HCT116 (cell line): ENCODE results near the gene SEC14L3. TPM values are rescaled to one million over a fixed set of nuclear protein-coding genes. Genes with fewer than 3 reads are reported as not detected.

ENCODE experiments used
- ATAC-seq: fragments of 200-7000 bp; cut with Tn5 transposase; 2 replicates; pipeline ENCODE4 v1.9.1; 2020; ENCODE audit warnings: mild to moderate bottlenecking, moderate library complexity
- BruUV-seq: library from RNA; stranded (reverse); fragments of 400-500 nt; replicated peaks from 2 replicates; lab custom pipeline; 2021; lab: Mats Ljungman, UMichigan
- CTCF ChIA-PET: fragments of 300-600 bp; sonication (Branson Sonifier 250); formaldehyde crosslinking; loops from one replicate; lab custom pipeline; 2021; ENCODE audit warnings: antibody characterized with exemption; lab: Charles Lee
- POLR2A ChIA-PET: fragments of 300-600, 350-600 bp; sonication (Branson Sonifier 250); formaldehyde crosslinking; loops from one replicate; lab custom pipeline; 2021; ENCODE audit warnings: antibody characterized with exemption; lab: Charles Lee
- RAD21 ChIA-PET, 2 experiments: fragments of 300-600 bp; sonication (Branson Sonifier 250); formaldehyde crosslinking; loops; one replicate each; lab custom pipeline; 2023; ENCODE audit warnings: low total read pairs in 2 of 2; ENCODE audit not compliant: uncharacterized antibody in 2 of 2, unreplicated experiment in 2 of 2, low non-redundant PET in 1 of 2; lab: Charles Lee
- DNase-seq: peaks from one replicate; pipeline ENCODE4 v3.0.0-alpha.2; 2010; ENCODE audit warnings: low read depth, low spot score
- H2AFZ ChIP-seq: fragments of 200-600 bp; shearing (Covaris generic), sonication (generic); 2 replicates; pipeline ENCODE4 v1.6.1; 2017; ENCODE audit warnings: low read depth, mixed run types, mixed read lengths, antibody characterized with exemption, low read length; ENCODE audit not compliant: poor library complexity, severe bottlenecking
- H3K27ac ChIP-seq: 2 replicates; pipeline ENCODE4 v1.5.1; 2012; ENCODE audit warnings: low read depth, low read length
- H3K27me3 ChIP-seq: fragments of 200-600 bp; sonication (generic); 2 replicates; pipeline ENCODE4 v1.6.1; 2016; ENCODE audit warnings: mixed run types, low read length, mixed read lengths; ENCODE audit not compliant: insufficient read depth
- H3K36me3 ChIP-seq, 2 experiments: fragments of 200-500 bp in 1 of 2; fragments of 200-600 bp in 1 of 2; sonication (Bioruptor generic) in 1 of 2; sonication (generic) in 1 of 2; 2 replicates each; pipeline versions ENCODE4 v1.5.1 to v1.6.1; 2014 to 2016; ENCODE audit warnings: low read length in 2 of 2, inconsistent platforms in 1 of 2, mixed read lengths in 1 of 2, mixed run types in 1 of 2; ENCODE audit not compliant: insufficient read depth in 2 of 2, control insufficient read depth in 1 of 2
- H3K4me1 ChIP-seq, 2 experiments: fragments of 200-600 bp in 1 of 2; sonication (generic) in 1 of 2; 2 replicates each; pipeline versions ENCODE4 v1.5.1 to v1.6.1; 2012 to 2017; ENCODE audit warnings: low read length in 2 of 2, inconsistent platforms in 1 of 2, mild to moderate bottlenecking in 1 of 2, mixed read lengths in 1 of 2, mixed run types in 1 of 2, moderate library complexity in 1 of 2; ENCODE audit not compliant: insufficient read depth in 2 of 2, control insufficient read depth in 1 of 2
- H3K4me2 ChIP-seq: fragments of 200-600 bp; sonication (generic); 2 replicates; pipeline ENCODE4 v1.6.1; 2017; ENCODE audit warnings: mixed run types, low read length, mixed read lengths
- H3K4me3 ChIP-seq, 2 experiments: fragments of 200-600 bp in 1 of 2; sonication (generic) in 1 of 2; replicated peaks in 1 of 2; 2 replicates each; pipeline ENCODE4 v1.5.1; 2011 to 2016; ENCODE audit warnings: low read length in 2 of 2, control low read depth in 1 of 2, low read depth in 1 of 2, mild to moderate bottlenecking in 1 of 2, mixed read lengths in 1 of 2, mixed run types in 1 of 2
- H3K79me2 ChIP-seq: fragments of 200-600 bp; sonication (generic); 2 replicates; pipeline ENCODE4 v1.6.1; 2017; ENCODE audit warnings: mild to moderate bottlenecking, mixed run types, low read length, moderate library complexity, mixed read lengths; ENCODE audit not compliant: insufficient read depth
- H3K9ac ChIP-seq: fragments of 200-600 bp; sonication (generic); 2 replicates; pipeline ENCODE4 v1.6.1; 2016; ENCODE audit warnings: low read length, mixed read lengths
- H3K9me2 ChIP-seq: fragments of 200-600 bp; sonication (generic), shearing (Covaris generic); 2 replicates; pipeline ENCODE4 v1.6.1; 2017; ENCODE audit warnings: mixed run types, mild to moderate bottlenecking, moderate library complexity; ENCODE audit not compliant: insufficient read depth
- H3K9me3 ChIP-seq, 2 experiments: fragments of 200-500 bp in 1 of 2; fragments of 200-600 bp in 1 of 2; sonication (Bioruptor generic) in 1 of 2; sonication (generic) in 1 of 2; 2 replicates each; pipeline ENCODE4 v1.6.1; 2014 to 2017; ENCODE audit warnings: low read length in 2 of 2, mixed read lengths in 2 of 2, inconsistent platforms in 1 of 2, low read depth in 1 of 2, mild to moderate bottlenecking in 1 of 2, mixed run types in 1 of 2, moderate library complexity in 1 of 2; ENCODE audit not compliant: control insufficient read depth in 1 of 2, insufficient read depth in 1 of 2
- H4K20me1 ChIP-seq: fragments of 200-600 bp; sonication (generic), shearing (Covaris generic); 2 replicates; pipeline ENCODE4 v1.6.1; 2017; ENCODE audit warnings: mixed run types, mild to moderate bottlenecking, moderate library complexity; ENCODE audit not compliant: insufficient read depth
- ATF3 ChIP-seq: IDR thresholded peaks from 2 replicates; pipeline ENCODE4 v1.6.1; 2012
- EGR1 ChIP-seq: IDR thresholded peaks from 2 replicates; pipeline ENCODE4 v1.6.1; 2012; ENCODE audit warnings: low read depth
- EZH2phosphoT487 ChIP-seq: fragments of 200-600 bp; IDR thresholded peaks from 2 replicates; pipeline ENCODE4 v1.6.1; 2018; ENCODE audit warnings: antibody characterized with exemption, borderline replicate concordance
- FOSL1 ChIP-seq: IDR thresholded peaks from 2 replicates; pipeline ENCODE4 v1.6.1; 2012; ENCODE audit warnings: low read depth
- SIN3A ChIP-seq: IDR thresholded peaks from 2 replicates; pipeline ENCODE4 v1.6.1; 2012; ENCODE audit warnings: low read depth
- SRF ChIP-seq: IDR thresholded peaks from 2 replicates; pipeline ENCODE4 v1.6.1; 2012; ENCODE audit warnings: low read depth
- ZBTB33 ChIP-seq: IDR thresholded peaks from 2 replicates; pipeline ENCODE4 v1.6.1; 2011; ENCODE audit warnings: mild to moderate bottlenecking, low read length, moderate library complexity; ENCODE audit not compliant: insufficient replicate concordance; ENCODE audit errors: extremely low read depth
- ZNF274 ChIP-seq: fragments of 200-500 bp; sonication (Bioruptor generic); IDR thresholded peaks from 2 replicates; pipeline ENCODE4 v1.6.1; 2014; ENCODE audit warnings: mild to moderate bottlenecking, low read depth, low read length, inconsistent platforms
- intact Hi-C: fragments of 100-400 bp; cut with micrococcal nuclease; formaldehyde crosslinking; loops from 2 replicates; pipeline ENCODE4 v1.10.0; 2022
- total RNA-seq: library from RNA; stranded (reverse); gene quantifications from one replicate; pipeline ENCODE4 v1.2.1, GENCODE V29; 2021; ENCODE audit not compliant: unreplicated experiment

SEC14L3 gene
- total RNA-seq, 1 experiment from 2014 or later, result not detected

- no peaks in the 10 kb centered on the region for H3K9me2 ChIP-seq
- H3K4me2 ChIP-seq, result peak overlapping the region; percentile 85
- H3K36me3 ChIP-seq, result no peaks in the 10 kb centered on the region
- intact Hi-C loops, result no loop called here
- DNase-seq (no peak), ATAC-seq (peak; percentile 4)
- ChIA-PET CTCF (interaction anchor here (1.2 kb wide), 1 partner anchor 10 kb away, joined by 6 read pairs; the partner anchor contains the start of gene MTFP1), POLR2A (interaction anchor here (0.6 to 1.5 kb wide), 2 partner anchors 8 to 13 kb away, joined by 3 to 4 read pairs; no protein-coding TSS in a partner anchor), RAD21 (no interaction called here)
- no peaks in the 10 kb centered on the region for H3K27me3 ChIP-seq
- peak overlapping the region; percentile 69 for H3K9ac ChIP-seq
- peak overlapping the region; percentile 80 to 82 for H3K4me3 ChIP-seq
- no peaks in the 10 kb centered on the region for H4K20me1 ChIP-seq
- no peak overlapping the region for H2AFZ ChIP-seq
- H3K4me1 ChIP-seq, result peaks cover 11 to 30% of the 10 kb centered on the region in 2 experiments
- BruUV-seq, result TSS peak; percentile 92
- 0 out of 2 replicates have a peak, but pooled peaks cover 5% of the 10 kb centered on the region for H3K79me2 ChIP-seq
- H3K9me3 ChIP-seq, result no peaks in the 10 kb centered on the region
- no peak for TF ChIP-seq ZBTB33
- no peak for TF ChIP-seq FOSL1
- no peak for TF ChIP-seq ZNF274
- TF ChIP-seq ATF3, result no peak
- TF ChIP-seq EGR1, result no peak
- no peak for TF ChIP-seq SRF
- TF ChIP-seq EZH2phosphoT487, result no peak
- no peak for TF ChIP-seq SIN3A
- peak overlapping the region; percentile 88 for H3K27ac ChIP-seq
Observed at GRCh38 chr22:30436196-30436595, 35.6 kb downstream of the SEC14L3 start.
